Stimulated activated CD4-positive, alpha-beta T cell treated with anti-CD3 and anti-CD28 coated beads, TNF-alpha, amount 100 ng/mL, for 4 hours (primary cell): Measurements from ENCODE around the gene NAT14.
"Not testable (repeated sequence)": the region's sequence is repeated elsewhere in the genome, so short reads cannot be mapped to it uniquely, and the experiment has no call there.

Experiments used
- DNase-seq, 3 experiments: peaks; one replicate each; pipeline ENCODE4 v3.0.0-alpha.2; 2020; ENCODE audit warnings: low read depth in 3 of 3

NAT14 gene, protein sequence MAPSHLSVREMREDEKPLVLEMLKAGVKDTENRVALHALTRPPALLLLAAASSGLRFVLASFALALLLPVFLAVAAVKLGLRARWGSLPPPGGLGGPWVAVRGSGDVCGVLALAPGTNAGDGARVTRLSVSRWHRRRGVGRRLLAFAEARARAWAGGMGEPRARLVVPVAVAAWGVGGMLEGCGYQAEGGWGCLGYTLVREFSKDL

DNA sequence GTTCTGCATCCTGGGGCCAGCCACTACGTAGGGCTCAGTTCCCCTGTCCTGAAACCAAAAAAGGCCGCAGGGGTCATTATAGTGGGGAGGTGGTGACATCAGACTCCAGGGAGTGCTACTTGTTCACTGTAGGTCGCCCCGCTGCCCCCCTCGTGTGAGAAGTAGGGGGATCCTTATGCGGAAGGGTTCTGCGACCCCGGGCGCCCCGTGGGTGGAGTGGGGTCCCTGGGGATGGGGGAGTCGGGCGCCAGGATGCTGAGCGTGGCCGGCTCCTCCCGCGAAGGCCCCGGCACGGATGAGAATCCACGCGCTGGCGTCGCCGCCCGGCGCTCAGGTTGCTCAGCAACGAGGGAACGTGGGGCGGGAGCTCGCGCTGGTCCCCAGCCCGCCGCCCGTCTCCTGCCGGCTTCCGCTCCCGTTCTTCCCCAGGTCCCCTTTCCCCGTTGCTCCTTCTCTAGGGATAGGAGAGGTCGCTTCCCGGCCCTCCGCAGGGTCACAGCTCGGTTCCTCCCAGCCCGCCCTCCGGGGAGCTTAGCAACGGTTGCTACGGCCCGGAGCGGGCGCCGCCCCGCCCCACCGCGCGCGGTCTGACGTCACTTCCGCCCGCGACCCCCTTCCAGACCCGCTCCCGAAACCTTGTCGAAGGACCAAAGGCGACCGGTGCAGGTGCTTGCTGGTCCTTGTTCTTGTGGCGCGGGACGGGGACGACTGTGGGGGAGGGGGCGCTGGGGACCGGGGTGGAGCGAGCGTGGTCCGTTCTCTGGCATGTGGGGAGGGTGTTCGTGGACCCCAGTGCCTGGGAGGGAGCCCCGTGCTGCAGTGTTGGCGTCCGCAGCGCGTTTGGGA, at the start of gene NAT14:
TSS of gene NAT14 (plus strand) at position 596 of the 846 bp plus-strand sequence. CDS start 521 bp downstream, outside the sequence.
- DNase-seq, result peak; percentile 22 to 59 (median 45)

DNA sequence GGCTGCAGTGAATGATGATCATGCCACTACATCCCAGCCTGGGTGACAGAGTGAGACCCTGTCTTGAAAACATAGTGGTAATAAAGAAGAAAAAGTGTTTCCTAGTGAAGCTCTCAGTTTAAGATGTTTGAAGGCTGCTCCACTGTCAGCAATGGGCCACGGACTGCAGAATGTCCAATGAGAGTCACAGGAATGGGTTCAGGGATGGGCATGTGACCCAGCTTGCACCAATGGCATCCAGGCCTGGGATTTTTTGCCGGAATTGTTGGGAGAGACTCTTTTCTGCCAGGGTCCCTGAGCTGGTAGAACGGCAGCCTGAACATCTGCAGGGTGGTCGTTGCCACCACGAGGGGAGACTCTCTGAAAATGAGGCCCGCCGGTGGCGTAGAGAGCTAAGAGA, 48.1 kb upstream of the NAT14 start:
- DNase-seq, result no peak

DNA sequence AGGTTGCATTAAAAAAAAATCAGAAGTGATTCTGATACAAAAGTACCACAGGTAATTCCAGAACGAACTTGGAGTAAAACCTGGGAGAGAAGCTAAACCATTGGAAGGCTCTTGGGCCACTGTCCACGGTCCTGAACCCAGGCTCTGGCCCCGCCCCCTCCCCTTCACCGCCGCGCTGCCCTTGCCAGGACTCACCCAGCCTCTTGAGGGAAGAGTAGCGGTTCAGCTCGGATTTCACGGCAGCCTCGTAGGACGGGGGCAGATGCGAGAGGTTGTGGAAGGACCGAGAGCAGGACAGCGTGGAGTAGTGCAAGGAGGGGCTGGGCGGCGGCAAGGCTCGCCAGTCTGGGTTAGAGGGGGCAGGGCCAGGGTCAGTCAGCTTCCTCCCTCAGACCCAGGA, 47.6 kb upstream of the NAT14 start:
- no peak for DNase-seq

DNA sequence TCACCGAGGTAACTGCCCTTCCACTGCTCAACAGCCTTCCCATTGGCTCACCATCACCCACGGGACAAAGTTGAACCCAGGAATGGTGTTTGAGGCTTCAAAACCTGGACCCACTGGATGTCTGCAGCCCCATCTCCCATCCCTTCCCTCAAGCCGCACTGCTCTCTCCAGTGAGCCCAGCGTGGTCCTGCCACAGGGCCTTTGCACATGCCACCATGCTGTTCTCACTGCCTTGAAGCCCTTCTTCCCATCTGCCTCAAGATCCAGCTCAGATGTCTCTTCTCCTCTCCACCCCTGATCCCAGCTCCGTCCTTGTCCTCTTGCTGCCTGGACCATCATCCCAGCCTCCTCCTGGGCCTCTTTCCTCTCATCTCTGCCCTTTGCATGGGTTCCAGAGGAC, 45.9 kb upstream of the NAT14 start:
- DNase-seq, result no peak

DNA sequence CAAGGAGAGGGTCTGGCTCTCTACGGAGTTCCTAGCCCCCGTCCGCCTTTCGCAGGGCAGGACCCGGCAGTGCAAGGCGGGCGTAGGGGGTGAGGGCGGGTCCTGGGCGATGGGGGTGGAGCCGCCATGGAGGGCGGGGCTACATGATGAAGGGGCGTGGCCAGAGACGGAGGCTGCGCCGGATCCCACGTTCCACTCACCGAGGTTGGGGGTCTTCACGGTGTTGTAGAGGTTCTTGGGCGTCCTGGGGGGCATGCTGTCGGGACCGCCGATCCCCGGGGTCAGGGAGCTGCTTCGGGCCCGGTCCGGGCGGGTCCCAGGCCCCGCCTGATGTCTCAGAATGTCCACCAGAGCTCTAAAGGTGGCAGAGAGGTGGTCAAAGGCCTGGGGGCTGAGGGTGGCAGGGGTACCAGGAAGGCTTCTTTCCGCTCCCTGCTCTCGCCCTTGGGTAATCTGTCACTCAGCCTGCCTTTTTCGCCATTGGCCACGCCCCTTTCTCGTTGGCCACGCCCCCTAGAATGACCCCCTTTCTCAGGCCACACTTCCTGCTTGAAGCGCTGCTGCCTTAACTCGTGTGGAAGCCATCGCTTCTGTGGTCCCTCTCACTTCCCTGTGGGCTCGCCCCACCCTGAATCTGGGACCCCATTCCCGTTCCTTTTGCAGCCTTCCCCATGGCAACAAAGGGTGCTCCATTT, 44.4 kb upstream of the NAT14 start:
- no peak for DNase-seq

DNA sequence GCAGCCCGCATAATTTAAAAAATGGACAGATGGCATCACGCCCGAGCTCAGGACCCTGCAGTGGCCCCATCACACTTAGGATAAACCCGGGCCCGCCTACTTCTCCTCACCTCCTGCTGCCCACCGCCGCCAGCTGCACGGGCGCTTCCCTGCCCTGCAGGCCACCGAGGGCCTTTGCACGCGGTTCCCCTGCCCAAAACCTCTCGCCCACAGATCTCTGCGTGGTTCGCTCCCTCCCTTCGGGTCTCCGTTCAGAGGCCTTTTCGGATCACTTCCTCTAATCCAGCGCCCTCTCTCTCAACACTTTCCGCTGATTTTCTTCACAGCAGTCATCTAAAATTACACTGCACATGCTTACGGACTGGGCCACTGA, 43.7 kb upstream of the NAT14 start:
- no peak for DNase-seq

DNA sequence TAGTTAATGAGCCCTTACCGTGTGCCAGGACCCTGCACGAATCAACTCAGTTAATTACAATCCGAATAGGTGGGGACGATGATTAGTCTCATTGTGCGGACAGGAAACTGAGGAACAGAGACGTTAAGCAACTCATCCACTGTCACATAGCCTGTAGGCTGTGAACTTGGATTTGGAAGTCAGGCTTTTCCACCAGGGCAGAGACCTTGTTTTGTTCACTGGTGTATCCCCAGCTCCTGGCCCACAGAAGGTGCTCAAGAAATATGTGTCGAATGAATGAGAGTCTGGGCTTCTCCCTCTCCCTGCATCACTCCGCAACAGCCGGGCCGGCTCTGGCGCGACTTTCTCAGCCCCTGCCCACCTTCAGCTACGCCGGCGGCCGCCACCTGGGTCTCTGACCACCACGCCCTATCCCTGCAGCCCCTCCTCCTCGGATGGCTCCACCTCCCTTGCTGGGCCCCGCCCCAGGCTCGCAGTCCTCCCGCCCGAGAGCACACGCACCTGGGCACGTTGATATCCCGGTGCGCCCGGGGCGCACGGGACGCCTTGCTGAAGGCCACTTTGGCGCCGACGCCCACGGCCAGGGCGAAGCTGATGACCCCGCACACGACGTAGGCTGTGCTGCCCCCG, 43.2 kb upstream of the NAT14 start:
- DNase-seq, result no peak

DNA sequence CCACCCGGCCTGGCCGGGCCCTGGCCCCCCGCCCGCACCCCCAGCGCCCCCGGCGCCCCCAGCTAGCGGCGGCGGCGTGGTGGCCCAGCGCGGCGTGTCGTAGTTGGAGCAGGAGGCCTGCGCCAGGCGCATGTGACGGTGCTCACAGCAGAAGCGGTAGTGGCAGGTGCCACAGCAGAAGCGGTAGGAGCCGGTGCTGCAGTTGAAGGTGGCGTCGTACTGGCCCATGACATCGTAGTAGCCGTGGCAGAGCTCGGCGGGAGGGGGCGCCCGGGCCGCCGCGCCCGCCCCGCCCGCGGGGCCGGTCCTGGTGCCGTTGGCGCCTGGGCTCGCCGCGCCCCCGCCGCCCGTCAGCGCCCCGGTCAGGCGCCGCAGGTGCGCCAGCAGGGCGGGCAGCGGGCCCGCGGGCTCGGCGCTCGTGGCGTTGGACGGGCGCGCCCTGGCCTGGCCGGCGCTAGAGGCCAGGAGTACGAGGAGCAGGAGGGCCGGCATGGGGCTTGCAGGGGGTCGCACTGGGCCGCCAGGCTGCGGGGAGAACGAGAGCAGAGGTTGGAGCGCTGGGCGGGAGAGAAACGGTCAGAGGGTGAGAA, 42.5 kb upstream of the NAT14 start:
- no peak for DNase-seq

DNA sequence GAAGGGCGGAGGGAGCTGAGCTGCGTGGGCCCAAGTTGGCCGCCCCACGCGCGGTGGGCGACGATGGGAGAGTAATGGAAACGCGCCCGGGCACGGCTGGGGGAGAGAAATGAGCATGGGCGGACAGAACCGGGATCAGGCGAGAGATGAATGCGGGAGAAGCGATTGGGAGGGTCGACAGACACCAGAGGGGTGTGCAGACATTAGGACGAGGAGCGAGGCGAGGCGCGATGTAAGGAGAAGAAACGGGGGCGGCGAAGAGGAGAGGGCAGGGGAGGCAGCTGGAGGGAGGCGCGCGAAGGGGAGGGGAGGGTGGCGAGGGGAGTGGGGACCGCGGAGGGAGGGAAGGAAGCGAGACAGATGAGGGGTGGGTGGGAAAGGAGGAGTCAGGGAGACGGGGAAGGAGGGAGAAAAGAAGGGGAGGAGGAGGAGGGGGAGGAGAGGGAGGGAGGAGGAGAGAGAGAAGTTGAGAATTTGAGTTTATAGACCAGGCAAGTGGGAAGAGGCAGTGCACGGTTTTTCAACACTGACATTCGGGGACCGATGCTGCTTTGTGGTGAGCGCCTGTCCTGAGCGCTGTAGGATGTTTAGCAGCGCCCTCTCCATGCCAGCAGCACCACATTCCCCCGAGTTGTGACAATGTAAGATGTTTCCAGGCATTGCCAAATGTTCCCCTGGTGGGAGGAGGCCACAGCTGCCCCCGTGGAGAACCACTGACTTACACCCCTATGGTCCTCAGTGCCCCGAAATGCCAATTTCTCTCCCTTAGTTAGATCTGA, 41.8 kb upstream of the NAT14 start, which contains the start of gene SHISA7:
TSS of gene SHISA7 (minus strand) at position 256 of the 779 bp plus-strand sequence. CDS start 437 bp downstream, outside the sequence.
- DNase-seq, result no peak

DNA sequence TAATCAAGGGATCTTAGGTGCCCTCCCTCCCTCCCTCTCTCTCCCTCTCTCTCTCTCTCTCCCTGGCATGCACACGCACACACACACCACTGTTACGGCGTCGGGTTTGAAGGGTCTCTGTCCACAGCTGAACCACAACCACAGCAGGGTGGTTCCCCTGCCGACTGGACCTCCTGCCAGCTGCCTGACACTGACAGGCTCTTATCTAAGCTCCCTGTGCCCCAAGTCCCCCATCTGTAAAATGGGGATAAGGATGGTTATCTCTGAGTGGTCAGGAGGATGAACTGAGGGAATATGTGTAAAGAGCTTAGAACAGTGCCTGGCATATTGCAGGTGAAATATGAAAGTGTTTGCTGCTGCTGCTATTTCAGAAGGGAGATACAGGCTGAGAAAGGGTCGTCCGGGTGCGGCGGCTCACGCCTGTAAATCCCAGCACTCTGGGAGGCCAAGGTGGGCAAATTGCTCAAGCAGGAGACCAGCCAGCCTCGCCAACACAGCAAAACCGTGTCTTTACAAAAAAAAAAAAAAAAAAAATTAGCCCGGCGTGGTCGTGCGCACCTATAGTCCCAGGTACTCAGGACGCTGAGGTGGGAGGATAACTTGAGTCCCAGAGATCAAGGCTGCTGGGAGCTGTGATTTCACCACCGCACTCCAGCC, 41.0 kb upstream of the NAT14 start:
- DNase-seq, result no peak

DNA sequence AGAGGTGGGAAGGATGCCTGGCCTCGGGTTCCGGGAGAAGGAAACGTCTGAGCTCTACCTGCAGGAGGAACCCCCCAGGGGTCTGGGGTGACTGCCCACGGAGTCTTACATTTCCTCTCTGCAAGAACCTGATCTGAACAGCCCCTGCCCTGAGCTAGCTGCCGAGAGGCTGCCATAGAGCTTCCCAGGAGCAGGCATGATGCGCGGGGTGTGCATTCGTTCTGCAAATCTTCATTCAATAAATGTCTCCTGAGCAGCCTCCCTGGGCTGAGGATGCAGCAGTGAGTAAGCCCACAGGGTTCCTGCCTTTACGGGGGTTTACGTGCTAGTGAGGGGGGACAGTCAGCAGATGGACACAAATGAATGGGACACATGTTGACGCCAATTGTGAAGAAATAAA, 40.3 kb upstream of the NAT14 start:
- DNase-seq, result no peak

DNA sequence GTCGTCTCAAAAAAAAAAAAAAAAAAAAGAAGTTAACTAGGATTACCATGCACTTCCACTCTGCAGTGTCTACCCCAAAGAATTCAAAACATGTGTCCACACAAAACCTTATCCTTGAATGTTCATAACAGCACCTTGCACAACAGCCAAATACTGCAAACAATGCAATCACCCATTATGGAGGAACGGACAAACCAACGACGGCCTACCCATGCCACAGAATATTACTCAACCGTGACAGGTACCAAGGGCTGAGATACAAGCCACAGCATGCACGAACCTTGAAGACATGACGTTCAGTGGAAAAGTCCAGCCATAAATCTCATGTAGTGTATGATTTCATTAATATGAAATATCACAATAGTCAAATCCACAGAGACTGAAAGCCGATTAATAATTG, 38.9 kb upstream of the NAT14 start:
- DNase-seq, result no peak

DNA sequence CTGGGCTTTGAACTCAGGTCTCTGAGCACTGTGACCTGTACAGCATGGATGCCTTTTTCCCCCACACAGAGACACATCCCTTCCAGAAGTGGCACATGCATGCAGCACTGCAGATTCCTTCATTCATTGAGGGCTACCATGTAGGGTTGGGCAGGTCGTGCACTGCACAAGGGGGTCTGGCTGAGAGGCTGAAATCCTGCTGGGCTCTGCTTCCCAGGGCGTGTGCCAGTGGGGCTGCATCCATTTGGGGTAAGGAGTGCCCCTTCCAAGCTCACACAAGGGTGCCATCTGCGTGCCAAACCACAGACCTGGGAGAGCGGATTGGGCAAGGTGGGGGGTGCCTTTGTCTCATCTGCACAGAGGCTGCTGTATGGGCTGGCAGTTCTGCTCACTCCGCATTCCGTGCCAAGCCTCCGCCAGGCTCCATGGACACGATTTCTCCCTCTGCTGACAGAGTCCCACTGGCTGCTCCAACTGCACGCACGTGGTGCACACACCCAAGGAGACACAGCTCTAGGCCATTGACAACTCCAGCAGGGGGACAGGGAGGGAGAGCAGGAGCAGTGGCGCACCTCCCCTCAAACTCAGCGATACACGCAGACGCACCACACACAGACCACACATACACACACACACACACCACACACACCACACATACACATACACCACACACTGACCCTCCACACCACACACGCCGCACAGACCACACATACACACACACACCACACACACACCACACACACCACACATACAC, 37.4 kb upstream of the NAT14 start:
- DNase-seq, result no peak

DNA sequence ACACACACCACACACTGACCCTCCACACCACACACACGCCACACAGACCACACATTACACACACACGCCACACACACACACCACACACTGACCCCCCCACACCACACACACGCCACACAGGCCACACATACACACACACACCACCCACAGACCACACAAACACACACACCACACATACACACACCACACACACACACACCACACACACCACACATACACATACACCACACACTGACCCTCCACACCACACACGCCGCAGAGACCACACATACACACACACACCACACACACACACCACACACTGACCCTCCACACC, 36.9 kb upstream of the NAT14 start:
- not testable (repeated sequence) for DNase-seq

DNA sequence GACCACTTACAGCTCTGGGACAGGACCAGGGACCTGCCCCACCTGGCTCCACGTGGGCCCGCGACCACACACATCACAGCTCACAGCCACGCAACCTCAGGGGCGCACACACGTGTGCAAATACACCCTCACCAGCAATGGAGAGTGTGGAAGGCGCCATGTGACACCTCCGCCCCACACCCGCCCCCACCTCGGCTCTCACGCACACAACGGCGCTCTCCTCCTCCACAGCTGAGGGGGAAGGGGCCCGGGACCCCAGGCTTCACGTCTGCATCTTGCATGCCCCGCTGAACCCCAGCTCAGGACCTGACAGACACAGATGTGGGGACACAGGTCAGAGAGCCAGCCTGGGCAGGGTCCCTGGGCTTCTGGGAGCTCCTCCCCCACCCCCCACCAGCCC, 35.5 kb upstream of the NAT14 start:
- no peak for DNase-seq

DNA sequence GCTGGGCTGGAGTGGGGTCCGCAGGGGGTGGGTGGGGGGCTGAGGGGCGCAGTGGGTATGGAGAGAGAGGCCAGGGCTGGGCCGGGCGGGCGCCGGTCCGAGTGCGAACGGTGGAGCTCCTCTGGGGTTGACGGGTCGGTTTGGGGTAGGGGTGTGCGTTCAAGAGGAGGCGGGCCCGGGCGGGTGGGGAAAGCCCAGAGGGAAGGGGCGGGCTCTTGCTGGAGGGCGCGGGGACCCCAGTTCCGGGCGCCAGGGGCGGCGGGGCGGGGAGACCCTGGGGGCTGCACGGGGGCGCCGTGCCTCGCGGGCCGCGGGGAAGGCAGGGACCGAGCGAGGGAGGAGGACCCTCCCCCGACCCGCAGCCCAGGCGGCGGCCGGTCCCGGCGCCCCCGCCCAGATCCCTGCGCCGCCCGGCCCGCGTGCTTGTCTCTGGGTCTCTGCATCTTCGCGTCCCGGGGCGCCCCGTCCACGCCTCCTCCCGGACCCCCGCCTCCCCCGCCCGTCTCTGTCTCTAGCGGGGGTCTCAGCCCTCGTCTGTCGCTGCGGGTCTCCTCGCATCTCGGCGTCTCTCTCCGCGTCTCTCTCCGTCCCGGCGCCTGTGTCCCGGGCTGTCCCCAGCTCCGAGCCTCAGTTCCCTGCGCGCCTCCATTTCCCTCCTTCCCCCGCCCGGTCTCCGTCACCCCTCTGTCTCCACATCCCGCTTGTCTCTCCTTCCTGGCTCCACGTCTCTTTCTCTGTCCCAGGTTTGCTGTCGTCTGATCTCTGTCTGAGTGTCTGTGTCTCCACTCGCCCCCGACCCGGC, 33.6 kb upstream of the NAT14 start:
- no peak for DNase-seq

DNA sequence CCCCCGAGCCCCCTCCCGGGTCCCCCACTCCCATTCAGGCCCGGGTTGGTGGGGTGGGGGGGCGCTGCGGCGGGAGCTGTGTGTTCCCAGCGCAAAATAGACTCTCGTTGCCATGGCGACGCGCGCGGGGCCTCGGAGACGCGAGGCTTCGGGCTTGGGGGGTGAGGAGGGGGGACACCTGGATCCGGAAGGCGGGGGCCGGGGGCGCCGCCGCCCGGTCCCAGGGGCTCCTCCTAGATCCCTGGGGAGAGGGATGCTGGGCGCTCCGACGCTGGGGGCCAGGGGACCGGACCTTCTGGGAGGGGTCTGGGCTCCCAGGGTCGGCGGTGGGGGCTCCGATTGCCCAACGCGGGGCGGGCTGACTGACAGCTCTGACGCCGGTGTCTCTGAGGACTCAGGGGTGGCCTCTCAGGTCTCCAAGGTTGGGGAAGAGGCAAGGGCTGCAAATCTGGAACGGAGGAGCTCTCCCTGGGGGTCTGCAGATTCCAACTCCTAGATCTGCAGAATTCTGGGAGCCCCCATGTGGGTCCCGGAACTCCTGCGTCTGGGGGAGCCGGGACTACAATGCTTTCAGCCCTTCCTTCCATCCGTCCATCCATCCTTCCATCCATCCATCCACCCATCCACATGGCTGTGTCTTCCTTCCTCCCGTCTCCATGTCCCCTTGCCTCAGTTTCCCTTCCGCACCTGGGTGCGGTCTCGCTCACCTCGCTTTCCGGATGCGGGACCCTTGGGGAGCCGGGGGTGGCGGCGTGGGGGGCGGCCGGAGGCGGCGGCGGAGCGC, 32.8 kb upstream of the NAT14 start:
- DNase-seq, result no peak

DNA sequence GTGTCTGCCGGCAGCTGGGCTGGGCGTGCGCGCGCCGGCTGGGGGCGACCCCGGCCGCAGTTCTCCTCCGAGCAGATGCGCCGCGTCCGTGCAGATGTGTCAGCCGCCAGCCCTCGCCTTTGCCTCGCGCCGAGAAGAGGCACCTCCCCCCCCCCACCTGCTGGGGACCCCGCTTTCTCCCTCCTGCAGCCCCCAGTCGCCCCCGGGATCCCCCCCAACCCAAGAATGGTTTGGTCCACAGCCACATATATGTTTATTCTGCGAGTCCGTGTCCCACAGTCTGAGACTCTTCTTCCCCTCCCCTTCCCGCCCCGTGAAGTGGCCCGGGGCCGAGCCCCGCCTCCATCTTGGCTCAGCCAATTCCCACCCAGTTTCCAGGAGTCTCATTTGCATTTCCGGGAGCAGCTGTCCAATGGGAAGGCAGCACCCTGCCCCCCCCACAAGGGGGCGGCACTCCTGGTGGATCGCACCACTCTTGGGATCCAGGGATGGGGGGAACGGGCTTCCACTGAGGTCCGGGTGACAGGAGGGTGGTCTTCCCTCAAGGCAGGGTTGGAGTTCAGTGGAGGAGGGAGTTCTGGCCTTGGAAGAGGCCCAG, 32.1 kb upstream of the NAT14 start:
- DNase-seq, result no peak
